ENCODE data around the gene ZNF575. TPM values are rescaled to one million over a fixed set of nuclear protein-coding genes. Genes with fewer than 3 reads are reported as not detected.

ZNF575 gene
- total RNA-seq = 1.7 TPM
- long read RNA-seq, partial matches to known transcripts = 0 of 3 reads
- long read RNA-seq, other reads (novel, unspliced or antisense) = 2 of 3 reads

- peak; percentile 95 for DNase-seq (ENCODE audit: low spot score)
- intact Hi-C loops (cut with DNase I) = loop anchor here (10.0 kb wide), 1 partner anchor 252 kb away; the partner anchor contains the start of gene KCNN4
Measured at GRCh38 chr19:43532962-43533545, at the start of gene ZNF575. ZNF575 (plus strand) TSS chr19:43533188; CDS start chr19:43534423, 1,235 bp downstream.

GRCh38 chr19:43483281-43483680, 49.7 kb upstream of the ZNF575 start:
- intact Hi-C loops (cut with DNase I) = no loop called here

GRCh38 chr19:43485951-43486350, 47.0 kb upstream of the ZNF575 start:
- no peak for DNase-seq (ENCODE audit: low spot score)
- intact Hi-C loops (cut with DNase I) = no loop called here

More at GRCh38 chr19:43483281-43483680, 49.7 kb upstream of the ZNF575 start:
- no peak for DNase-seq (ENCODE audit: low spot score)

GRCh38 chr19:43486412-43486811, 46.6 kb upstream of the ZNF575 start:
- DNase-seq (ENCODE audit: low spot score) = no peak
- intact Hi-C loops (cut with DNase I) = no loop called here

- DNase-seq (ENCODE audit: low spot score) = no peak
- intact Hi-C loops (cut with DNase I) = no loop called here
Measured at GRCh38 chr19:43488179-43488578, 44.8 kb upstream of the ZNF575 start.

GRCh38 chr19:43489310-43489709, 43.7 kb upstream of the ZNF575 start:
- DNase-seq (ENCODE audit: low spot score) = no peak
- intact Hi-C loops (cut with DNase I) = no loop called here

- intact Hi-C loops (cut with DNase I) = no loop called here
- no peak for DNase-seq (ENCODE audit: low spot score)
Measured at GRCh38 chr19:43489979-43490599, 42.9 kb upstream of the ZNF575 start.

GRCh38 chr19:43490759-43491158, 42.2 kb upstream of the ZNF575 start:
- intact Hi-C loops (cut with DNase I) = no loop called here
- DNase-seq (ENCODE audit: low spot score) = no peak

GRCh38 chr19:43495082-43495481, 37.9 kb upstream of the ZNF575 start:
- intact Hi-C loops (cut with DNase I) = no loop called here
- DNase-seq (ENCODE audit: low spot score) = no peak

GRCh38 chr19:43496960-43497359, 36.0 kb upstream of the ZNF575 start:
- intact Hi-C loops (cut with DNase I) = no loop called here
- DNase-seq (ENCODE audit: low spot score) = no peak

GRCh38 chr19:43498233-43498842, 34.6 kb upstream of the ZNF575 start:
- intact Hi-C loops (cut with DNase I) = no loop called here
- DNase-seq (ENCODE audit: low spot score) = no peak

GRCh38 chr19:43499042-43499441, 33.9 kb upstream of the ZNF575 start:
- no peak for DNase-seq (ENCODE audit: low spot score)
- intact Hi-C loops (cut with DNase I) = no loop called here

GRCh38 chr19:43501661-43502418, 31.1 kb upstream of the ZNF575 start:
- DNase-seq (ENCODE audit: low spot score) = no peak
- intact Hi-C loops (cut with DNase I) = loop anchor here (5.0 kb wide), 1 partner anchor 40 kb away; no protein-coding TSS in a partner anchor

GRCh38 chr19:43502419-43502976, 30.5 kb upstream of the ZNF575 start:
- no peak for DNase-seq (ENCODE audit: low spot score)
- intact Hi-C loops (cut with DNase I) = loop anchor here (5.0 kb wide), 1 partner anchor 40 kb away; no protein-coding TSS in a partner anchor

GRCh38 chr19:43503501-43504425, 29.2 kb upstream of the ZNF575 start:
- intact Hi-C loops (cut with DNase I) = loop anchor here (2.0 to 5.0 kb wide), 2 partner anchors 29 to 41 kb away; no protein-coding TSS in a partner anchor
- DNase-seq (ENCODE audit: low spot score) = peak; percentile 97

GRCh38 chr19:43504426-43505185, 28.4 kb upstream of the ZNF575 start, which contains the start of gene PHLDB3:
PHLDB3 (minus strand) TSS chr19:43504746; CDS start chr19:43504118, 628 bp downstream.
- no peak for DNase-seq (ENCODE audit: low spot score)
- intact Hi-C loops (cut with DNase I) = loop anchor here (2.0 to 5.0 kb wide), 2 partner anchors 30 to 42 kb away; no protein-coding TSS in a partner anchor

- intact Hi-C loops (cut with DNase I) = loop anchor here (2.0 kb wide), 1 partner anchor 30 kb away; no protein-coding TSS in a partner anchor
- DNase-seq (ENCODE audit: low spot score) = no peak
Measured at GRCh38 chr19:43505186-43505456, 27.9 kb upstream of the ZNF575 start.

- intact Hi-C loops (cut with DNase I) = loop anchor here (2.0 kb wide), 1 partner anchor 31 kb away; no protein-coding TSS in a partner anchor
- DNase-seq (ENCODE audit: low spot score) = no peak
Measured at GRCh38 chr19:43505941-43506340, 27.0 kb upstream of the ZNF575 start.

Data from cardiac septum (tissue), 1 donor.